ENCODE measurements around the gene COIL. TPM values are rescaled to one million over a fixed set of nuclear protein-coding genes. Genes with fewer than 3 reads are reported as not detected.

Gene COIL
- 11.1 and 11.9 TPM in 2 replicates for total RNA-seq

GRCh38 chr17:56960596-56961538, at the start of gene COIL:
Gene COIL, minus strand, starts transcription at chr17:56961050. Its CDS starts 31 bp downstream, at chr17:56961019.

DNA sequence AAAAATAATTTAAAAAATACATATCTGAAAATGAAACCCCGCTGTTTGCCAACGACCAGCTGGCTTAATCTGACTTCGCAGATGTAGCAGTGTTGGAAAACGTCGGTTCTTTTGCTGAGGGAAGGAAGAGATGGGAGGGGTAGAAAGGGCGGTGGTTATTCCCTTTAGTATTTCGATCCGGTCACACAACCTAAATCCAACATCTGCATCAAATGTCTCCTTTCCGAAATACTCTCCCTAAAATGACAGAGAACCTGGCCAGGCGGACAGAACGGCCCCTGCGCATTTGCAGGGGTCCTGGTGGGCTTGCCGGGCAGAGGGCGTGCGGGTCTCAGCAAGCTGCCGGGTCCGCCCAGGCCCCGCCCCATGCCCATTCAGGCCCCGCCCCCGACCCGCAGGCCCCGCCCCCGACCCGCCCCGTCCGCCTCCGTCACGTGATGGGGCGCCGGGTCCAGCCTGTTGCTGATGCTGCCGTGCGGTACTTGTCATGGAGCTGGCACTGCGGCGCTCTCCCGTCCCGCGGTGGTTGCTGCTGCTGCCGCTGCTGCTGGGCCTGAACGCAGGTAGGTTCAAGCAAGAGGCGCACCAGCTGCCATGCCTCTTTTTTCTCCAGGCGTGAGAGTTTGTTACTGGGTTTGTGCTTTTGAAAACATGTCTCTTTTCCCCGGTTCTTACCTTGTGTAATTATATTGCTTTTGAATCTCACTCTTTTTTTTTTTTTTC, 17.0 kb upstream of the COIL start, which contains the start of gene SCPEP1:
Gene SCPEP1 (plus strand): TSS at position 459 of the 723 bp plus-strand sequence. CDS start 29 bp downstream, at position 488.

GRCh38 chr17:56913867-56914580, 46.8 kb downstream of the COIL start, which contains the start of gene TRIM25:
Gene TRIM25, minus strand, starts transcription at chr17:56914049. Its CDS starts 61 bp downstream, at chr17:56913988.

Other genes starting within 250 kb of the COIL start
- 0.53 and 0.87 TPM in 2 replicates for gene C17orf67, start 127.1 kb downstream of the COIL start, total RNA-seq
- gene DGKE, start 126.9 kb downstream of the COIL start, total RNA-seq, result 4.0 and 5.0 TPM in 2 replicates
- 19.6 and 24.5 TPM in 2 replicates for gene TRIM25, start 47.0 kb downstream of the COIL start, total RNA-seq
- gene SCPEP1, start 17.1 kb upstream of the COIL start, total RNA-seq, result 54.6 and 75.9 TPM in 2 replicates
- gene AKAP1, start 124.2 kb upstream of the COIL start, total RNA-seq, result 12.2 and 17.6 TPM in 2 replicates